ENCODE results near the gene ARHGAP6.
"Not testable (repeated sequence)": the region's sequence is repeated elsewhere in the genome, so short reads cannot be mapped to it uniquely, and the experiment has no call there.

ARHGAP6 gene

DNA sequence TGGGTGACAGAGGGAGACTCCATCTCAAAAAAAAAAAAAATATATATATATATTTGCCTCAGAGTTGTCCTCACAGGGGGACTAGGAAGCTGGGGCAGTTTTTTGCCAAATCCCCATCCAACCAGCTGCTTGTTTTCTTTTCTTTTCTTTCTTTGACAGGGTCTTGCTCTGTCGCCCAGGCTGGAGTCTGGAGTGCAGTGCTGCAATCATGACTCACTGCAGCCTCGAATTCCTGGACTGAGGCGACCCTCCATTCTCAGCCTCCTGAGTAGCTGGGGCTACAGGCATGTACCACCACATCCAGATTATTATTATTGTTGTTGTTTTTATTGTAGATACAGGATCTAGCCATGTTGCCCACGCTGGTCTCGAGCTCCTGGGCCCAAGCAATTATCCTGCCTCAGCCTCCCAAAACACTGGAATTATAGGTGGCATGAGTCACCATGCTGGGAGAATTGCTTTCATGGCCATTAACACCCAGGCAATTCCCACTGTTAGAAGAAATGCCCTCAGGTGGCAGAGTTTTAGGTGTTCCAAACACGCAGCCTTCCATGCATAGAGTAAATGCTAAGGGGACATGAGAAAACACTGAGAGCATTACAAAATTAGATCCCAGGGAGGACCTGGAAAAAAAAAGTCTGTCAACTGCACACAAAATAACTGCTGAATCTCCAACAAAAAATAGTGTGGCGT lies 98.0 kb downstream of the ARHGAP6 start:
- no peak for DNase-seq

DNA sequence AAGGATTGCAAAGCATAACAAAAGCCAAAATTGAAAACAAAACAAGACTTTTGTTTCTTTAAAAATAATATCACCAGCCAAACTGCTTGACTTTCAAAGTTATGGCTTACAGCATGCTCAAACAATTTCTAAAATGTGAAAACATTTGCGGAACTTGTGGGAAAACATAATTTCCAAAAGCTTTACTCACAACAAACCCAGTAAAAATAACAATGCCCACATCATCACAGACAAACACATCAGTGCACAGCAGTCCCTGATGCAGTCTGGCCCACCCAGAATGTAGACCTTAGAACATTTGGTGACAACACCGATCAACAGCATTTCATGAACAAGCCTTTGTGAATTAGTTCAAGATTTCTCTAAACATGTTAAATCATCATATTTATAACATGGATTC lies 98.9 kb downstream of the ARHGAP6 start:
- DNase-seq: no peak

DNA sequence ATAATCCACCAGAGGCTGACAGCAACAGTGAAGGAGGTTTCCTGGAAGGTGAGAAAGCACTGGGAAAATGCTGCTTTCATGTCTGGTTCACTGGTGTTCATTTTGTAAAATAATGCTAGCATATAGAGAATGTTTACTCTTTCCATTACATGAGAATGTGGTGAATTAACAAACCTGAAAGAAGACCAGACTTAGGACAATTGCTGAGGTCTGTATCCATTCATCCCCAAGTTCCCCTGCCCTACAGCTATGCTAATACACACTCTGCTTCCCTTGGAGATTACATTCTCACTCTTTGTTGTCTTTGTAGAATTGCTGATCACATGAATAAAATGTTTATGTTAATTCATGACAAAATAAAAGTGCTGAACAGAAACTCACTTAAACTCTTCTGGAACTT lies 99.5 kb downstream of the ARHGAP6 start:
- DNase-seq: no peak

GRCh38 chrX:11564546-11564945 lies 101.2 kb downstream of the ARHGAP6 start:
- DNase-seq: no peak

GRCh38 chrX:11562570-11562969 lies 103.2 kb downstream of the ARHGAP6 start:
- no peak for DNase-seq

DNA sequence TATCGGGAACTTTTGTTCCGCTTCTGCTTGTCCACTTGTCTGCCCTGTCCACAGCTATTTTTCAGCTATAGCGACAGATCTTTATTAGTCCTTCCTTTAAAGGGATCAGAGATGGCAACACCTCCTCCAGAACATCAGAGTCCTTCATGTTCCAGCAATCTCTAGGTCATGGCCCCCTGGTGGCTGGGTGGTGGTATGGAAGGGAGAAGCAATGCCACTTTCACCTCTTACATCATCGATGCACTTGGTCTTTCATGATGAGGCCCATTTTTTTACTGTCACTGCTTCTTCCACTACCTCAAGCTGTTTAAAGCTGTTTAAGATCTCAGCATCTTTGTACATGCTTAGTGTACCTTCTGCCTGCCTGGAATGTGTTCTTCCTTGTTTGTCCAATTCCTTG lies 106.7 kb downstream of the ARHGAP6 start:
- no peak for DNase-seq

GRCh38 chrX:11557120-11557519 lies 108.6 kb downstream of the ARHGAP6 start:
- DNase-seq: no peak

DNA sequence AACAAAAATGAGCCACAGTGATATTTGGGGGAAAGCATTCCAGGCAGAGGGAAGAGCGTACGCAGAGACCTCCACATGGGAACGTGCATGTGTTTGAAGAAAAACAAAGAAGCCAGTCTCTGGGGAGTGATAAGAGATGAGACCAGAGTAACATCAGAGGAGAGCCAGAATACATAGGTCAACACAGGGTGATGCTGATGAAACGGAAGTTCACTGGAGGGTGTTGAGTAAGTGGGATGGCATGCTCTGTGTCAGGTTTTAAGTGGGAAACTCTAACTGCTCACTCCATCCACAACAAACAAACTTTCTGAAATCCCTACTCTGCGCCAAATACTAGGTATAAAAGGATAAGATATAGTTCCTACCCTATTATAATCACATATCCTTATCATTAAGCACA lies 110.0 kb downstream of the ARHGAP6 start:
- DNase-seq: no peak

DNA sequence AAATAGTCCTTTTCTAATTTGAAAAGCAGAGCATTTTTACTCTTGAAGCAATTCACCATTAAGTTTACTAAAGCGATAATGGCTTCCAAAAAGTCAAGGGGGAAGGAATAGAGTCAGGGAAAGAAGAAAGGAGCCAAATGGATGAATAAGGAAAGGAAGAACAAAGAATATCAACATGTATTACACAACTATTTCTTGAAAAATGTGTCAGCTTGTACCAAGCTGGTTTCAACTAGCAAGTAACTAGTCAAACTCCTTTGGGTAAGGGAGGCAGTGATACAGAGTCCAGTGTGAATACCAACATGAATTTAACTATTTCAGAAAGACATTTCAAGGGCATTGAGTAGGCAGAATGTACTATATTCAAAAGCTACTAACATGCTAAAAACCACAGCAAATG lies 112.1 kb downstream of the ARHGAP6 start:
- DNase-seq: no peak

- DNase-seq: no peak
Measured at GRCh38 chrX:11551151-11551550, 114.6 kb downstream of the ARHGAP6 start.

DNA sequence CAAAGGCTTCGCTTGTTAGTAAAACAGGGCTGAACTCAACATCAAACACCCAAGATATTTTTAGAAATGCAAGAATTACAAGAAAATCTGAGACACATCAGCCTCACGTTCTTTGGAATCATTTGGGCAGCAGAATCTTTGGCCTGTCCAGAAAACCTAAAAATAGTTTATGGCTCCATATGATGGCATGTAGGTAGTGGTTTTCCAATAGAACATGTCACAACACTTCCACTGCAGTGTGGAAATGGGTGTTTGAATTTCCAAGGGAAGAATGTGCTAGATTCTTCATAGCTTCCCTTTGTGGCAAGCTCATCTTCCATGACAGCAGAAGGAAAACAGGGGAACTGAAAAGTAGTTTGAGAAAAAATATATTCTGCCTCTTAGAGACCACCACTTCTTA lies 118.8 kb downstream of the ARHGAP6 start:
- no peak for DNase-seq

DNA sequence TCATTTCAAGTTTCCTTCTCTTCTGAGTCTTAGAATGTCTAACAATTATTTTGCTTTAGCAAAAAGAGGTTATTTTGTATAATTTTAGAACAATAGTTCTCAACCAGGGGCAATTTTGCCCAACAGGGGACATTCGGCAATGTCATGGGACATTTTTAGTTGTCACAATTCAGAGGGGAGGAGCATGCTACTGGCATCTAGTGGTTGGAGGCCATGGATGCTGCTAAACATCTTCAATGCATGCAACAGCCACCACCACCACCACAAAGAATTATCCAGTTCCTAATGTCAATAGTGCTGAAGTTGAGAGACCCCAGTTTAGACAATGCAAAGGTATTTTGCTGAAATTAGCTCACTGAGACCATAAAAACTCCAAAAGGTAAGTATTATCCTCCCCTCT lies 122.5 kb downstream of the ARHGAP6 start:
- DNase-seq: no peak

GRCh38 chrX:11541510-11541909 lies 124.2 kb downstream of the ARHGAP6 start:
- DNase-seq: no peak

DNA sequence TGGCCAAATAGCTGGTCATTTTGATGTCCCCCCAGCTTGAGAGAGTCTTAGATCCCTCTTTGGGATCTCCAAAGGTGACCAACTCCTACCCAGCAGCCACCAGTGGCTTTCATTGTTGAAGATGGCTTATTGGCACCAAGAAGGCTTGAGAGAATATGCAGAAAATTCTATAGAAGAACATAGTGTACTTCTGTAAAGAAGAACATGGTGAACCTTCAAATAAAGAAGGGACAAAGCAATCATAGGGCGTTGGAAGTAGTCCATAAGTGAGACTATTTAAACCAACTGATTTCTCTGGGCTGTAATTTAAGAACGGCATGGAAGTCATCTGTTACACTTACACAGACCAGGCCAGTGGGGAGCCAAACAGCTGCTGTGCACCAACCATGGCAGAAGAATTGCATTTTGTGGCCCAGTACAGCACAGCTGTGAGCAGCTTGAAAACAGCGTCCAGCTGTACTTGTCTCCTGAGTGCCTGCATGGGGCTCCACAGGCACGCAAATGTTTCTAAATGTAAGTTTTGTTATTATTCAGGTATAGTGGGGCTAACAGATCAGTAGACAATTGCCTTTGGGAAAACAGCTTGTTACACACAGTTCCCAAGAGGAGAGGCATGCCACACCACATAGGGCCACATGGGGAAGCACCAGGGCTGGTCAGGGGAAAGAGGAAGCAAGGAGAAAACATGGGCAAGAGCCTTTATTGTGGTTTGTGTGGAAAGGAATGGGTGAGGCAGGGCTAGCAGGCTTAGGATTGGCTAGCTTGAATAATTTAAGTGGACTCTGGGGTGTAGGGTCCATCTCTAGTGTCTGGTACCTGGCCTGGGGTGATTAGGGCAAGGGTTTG lies 125.0 kb downstream of the ARHGAP6 start:
- no peak for DNase-seq

DNA sequence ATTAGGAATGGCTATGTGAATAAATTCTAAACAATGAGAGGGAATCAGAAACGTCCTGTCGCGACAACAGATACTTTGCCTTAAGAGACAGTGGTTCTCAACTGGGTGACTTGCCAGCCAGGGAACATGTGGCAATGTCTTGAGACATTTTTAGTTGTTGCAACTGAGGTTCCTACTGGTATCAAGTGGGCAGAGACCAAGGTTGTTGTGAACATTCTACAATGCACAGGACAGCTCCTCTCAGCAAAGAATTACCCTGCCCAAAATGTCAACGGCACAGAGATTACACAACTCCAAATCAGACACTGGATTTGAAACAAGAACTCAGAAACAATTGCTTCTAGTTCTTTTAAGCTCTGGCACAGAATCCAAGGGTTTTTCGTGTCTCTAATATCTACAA lies 128.6 kb downstream of the ARHGAP6 start:
- no peak for DNase-seq

DNA sequence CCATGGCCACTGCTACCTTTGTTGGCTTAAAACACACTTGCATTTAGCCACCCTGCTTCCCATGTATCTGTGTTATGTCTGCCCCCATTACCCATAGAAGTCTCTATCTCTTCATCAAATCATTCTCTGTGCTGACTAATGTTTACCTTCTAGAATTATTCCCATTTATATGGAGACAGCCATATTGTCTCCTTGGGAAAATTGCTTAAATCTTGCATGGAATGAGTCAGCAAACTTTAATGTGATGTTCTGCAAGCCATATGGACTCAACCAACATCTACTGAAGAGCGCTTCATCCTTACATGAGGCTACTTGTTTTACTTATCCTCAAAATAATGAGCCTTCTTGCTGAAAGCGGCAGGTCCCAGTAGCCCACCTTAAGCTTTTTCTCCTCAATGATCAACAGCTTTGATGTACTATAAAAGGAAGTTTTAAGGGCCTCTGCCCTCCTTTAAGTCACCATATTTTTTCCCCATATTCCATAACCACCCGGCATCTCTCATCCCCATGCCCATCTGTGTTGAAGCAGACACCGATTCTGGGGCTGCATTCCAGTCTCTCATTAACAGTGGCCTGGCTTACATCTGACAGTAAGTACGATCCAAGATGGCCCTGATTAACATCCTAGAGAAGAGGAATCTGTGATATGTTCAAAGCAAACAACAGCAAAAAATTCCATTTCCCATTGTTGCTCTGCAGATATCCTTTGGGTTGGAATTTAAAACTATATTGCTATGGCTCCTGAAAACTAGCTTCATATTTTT lies 130.4 kb downstream of the ARHGAP6 start:
- DNase-seq: no peak

DNA sequence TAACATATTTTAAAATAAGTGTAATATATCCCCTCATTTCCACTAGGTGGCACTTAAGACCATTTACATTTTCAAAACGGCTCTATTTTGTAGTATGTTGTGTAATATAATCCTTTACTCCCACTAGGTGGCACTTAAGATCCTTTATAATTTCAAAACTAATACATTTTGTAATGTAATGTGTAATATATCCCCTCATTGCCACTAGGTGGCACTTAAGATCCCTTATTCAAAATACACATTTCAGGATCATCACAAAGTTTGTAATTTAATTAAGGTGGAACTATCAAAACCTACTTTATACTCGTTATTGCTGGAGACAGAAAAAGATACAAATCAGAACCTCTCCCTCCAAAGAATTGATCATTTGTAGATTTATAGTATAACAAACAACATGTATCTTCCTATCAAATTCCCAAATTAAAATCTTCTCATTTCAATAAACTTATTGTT lies 132.5 kb downstream of the ARHGAP6 start:
- peak; percentile 39 to 46 for DNase-seq

GRCh38 chrX:11532291-11533078 lies 133.2 kb downstream of the ARHGAP6 start:
- no peak for DNase-seq

- no peak for DNase-seq
Measured at GRCh38 chrX:11531226-11531625, 134.5 kb downstream of the ARHGAP6 start.

DNA sequence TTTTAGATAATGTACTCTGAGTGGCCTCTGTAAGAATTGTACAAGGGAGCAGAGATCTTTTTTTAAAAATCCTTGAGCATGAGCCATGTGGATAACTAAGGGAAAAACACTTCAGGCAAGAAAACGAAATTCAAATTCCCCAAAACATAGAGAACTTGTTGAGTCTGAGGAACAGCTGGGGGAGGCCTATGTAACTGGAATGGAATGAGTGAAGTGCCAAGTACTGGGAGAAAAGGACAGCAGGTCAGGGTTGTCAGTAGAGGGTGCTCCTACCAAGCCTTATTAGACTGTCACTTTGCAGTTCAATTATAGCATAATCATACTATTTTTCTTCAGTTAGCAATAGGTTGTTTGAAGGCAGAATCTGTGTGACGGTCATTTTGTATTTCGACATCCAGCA lies 135.1 kb downstream of the ARHGAP6 start:
- no peak for DNase-seq

DNA sequence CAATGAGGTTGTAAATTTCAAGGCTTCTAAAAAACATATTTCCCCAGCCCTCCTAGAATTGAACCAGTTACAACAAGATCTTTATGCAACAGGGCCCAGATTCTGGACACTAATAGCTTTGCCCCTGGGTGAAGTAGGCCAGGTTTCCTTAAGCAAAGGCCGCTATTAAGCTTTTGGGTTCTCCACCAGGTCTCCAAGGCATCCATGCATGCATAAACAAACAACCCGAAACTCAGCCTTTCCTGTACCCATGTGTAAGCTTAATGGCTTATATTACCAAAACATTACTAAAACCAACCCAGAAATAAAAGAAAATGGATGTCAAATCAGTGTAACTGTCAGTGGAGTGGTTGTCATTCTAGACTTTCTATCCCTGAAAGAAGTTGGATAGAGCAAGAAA lies 137.1 kb downstream of the ARHGAP6 start:
- no peak for DNase-seq

DNA sequence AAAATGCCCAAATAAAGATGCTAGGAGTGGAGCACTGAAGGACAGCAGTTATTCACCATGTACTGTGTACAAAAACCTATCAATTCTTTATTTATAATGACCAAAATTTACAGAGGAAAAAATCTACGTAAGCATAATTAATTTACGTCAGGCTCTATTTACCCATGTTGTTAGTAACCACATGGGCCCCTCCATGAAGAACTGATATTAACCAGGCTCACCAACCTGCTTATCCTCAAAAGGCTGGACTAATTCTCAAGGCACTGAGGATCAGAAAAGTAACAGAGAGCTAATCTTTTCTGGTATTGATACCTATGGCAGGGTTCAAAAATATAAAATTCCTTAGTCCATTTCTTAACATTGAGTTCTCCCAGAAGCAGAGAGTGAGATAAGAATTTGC lies 140.0 kb downstream of the ARHGAP6 start:
- no peak for DNase-seq

- DNase-seq: not testable (repeated sequence)
Measured at GRCh38 chrX:11519234-11519633, 146.5 kb downstream of the ARHGAP6 start.

Measured in SHP77 (cell line).